SK-N-SH (cell line): Measurements from ENCODE around the gene TRIM67. TPM values are rescaled to one million over a fixed set of nuclear protein-coding genes. Genes with fewer than 3 reads are reported as not detected.

Experiments used
- CTCF ChIA-PET: fragments of 300-600, 350-600 bp; formaldehyde crosslinking; extraction: SDS; loops from one replicate; lab custom pipeline; 2021; lab: Yijun Ruan, JAX
- POLR2A ChIA-PET: fragments of 350-600 bp; sonication (Branson Sonifier 250); formaldehyde crosslinking; extraction: SDS; loops from one replicate; lab custom pipeline; 2020; ENCODE audit warnings: antibody characterized with exemption, inconsistent platforms; lab: Yijun Ruan, JAX
- DNase-seq: peaks from one replicate; pipeline ENCODE4 v3.0.0; 2012
- H2AFZ ChIP-seq: fragments of 200-600 bp; sonication (generic); 2 replicates; pipeline ENCODE4 v1.8.1; 2016; ENCODE audit warnings: antibody characterized with exemption, mild to moderate bottlenecking, low read depth
- H3F3A ChIP-seq: fragments of 200-600 bp; sonication (generic); replicated peaks from 2 replicates; pipeline ENCODE3; 2016; ENCODE audit warnings: antibody characterized with exemption, mild to moderate bottlenecking; ENCODE audit not compliant: insufficient read depth
- H3K27ac ChIP-seq, 2 experiments: fragments of 200-500 bp in 1 of 2; fragments of 200-600 bp in 1 of 2; sonication (Bioruptor generic) in 1 of 2; sonication (generic), shearing (Covaris generic) in 1 of 2; 2 replicates each; pipeline versions ENCODE4 v1.5.1 to v1.6.1; 2014 to 2016; ENCODE audit warnings: low read depth in 2 of 2, inconsistent platforms in 1 of 2, low read length in 1 of 2, mild to moderate bottlenecking in 1 of 2, mixed read lengths in 1 of 2
- H3K27me3 ChIP-seq: fragments of 200-600 bp; sonication (generic), shearing (Covaris generic); 2 replicates; pipeline ENCODE4 v1.6.1; 2016; ENCODE audit warnings: mixed run types; ENCODE audit not compliant: insufficient read depth
- H3K36me3 ChIP-seq, 2 experiments: fragments of 200-500 bp in 1 of 2; fragments of 200-600 bp in 1 of 2; sonication (Bioruptor generic) in 1 of 2; sonication (generic) in 1 of 2; replicated peaks in 1 of 2; 2 replicates each; pipeline versions ENCODE3 to v1.5.1; 2014 to 2016; ENCODE audit warnings: low read length in 1 of 2, mild to moderate bottlenecking in 1 of 2; ENCODE audit not compliant: insufficient read depth in 2 of 2, control insufficient read depth in 1 of 2
- H3K4me1 ChIP-seq, 2 experiments: fragments of 200-500 bp in 1 of 2; fragments of 200-600 bp in 1 of 2; sonication (Bioruptor generic) in 1 of 2; sonication (generic), shearing (Covaris generic) in 1 of 2; 2 replicates each; pipeline versions ENCODE4 v1.5.1 to v1.6.1; 2014 to 2016; ENCODE audit warnings: low read depth in 1 of 2, low read length in 1 of 2, mixed run types in 1 of 2; ENCODE audit not compliant: insufficient read depth in 2 of 2, control insufficient read depth in 1 of 2
- H3K4me2 ChIP-seq: fragments of 200-600 bp; sonication (generic), shearing (Covaris generic); 2 replicates; pipeline ENCODE4 v1.6.1; 2017; ENCODE audit warnings: mixed run types
- H3K4me3 ChIP-seq, 2 experiments: fragments of 200-500 bp in 1 of 2; fragments of 200-600 bp in 1 of 2; sonication (Bioruptor generic) in 1 of 2; sonication (generic), shearing (Covaris generic) in 1 of 2; 2 replicates each; pipeline versions ENCODE4 v1.5.1 to v1.8.1; 2014 to 2016; ENCODE audit warnings: low read depth in 2 of 2, inconsistent platforms in 1 of 2, low read length in 1 of 2, mild to moderate bottlenecking in 1 of 2, mixed read lengths in 1 of 2, moderate library complexity in 1 of 2
- H3K79me2 ChIP-seq: fragments of 200-600 bp; sonication (generic); 2 replicates; pipeline ENCODE4 v1.8.1; 2017; ENCODE audit warnings: mild to moderate bottlenecking; ENCODE audit not compliant: insufficient read depth
- H3K9ac ChIP-seq: fragments of 200-600 bp; sonication (generic); 2 replicates; pipeline ENCODE4 v1.6.1; 2017; ENCODE audit warnings: mixed run types
- H3K9me2 ChIP-seq: fragments of 200-600 bp; sonication (generic); 2 replicates; pipeline ENCODE4 v1.6.1; 2017; ENCODE audit warnings: mixed run types
- H3K9me3 ChIP-seq: fragments of 200-600 bp; sonication (generic); 2 replicates; pipeline ENCODE4 v1.6.1; 2017; ENCODE audit warnings: mixed run types, mild to moderate bottlenecking, moderate library complexity
- H4K20me1 ChIP-seq: fragments of 200-600 bp; sonication (generic); 2 replicates; pipeline ENCODE4 v1.6.1; 2017; ENCODE audit warnings: mild to moderate bottlenecking, mixed run types; ENCODE audit not compliant: insufficient read depth
- CHD2 ChIP-seq: fragments of 150-350 bp; IDR thresholded peaks from 2 replicates; pipeline ENCODE4 v1.6.1; 2018; ENCODE audit warnings: low read length; ENCODE audit not compliant: partially characterized antibody
- EZH2phosphoT487 ChIP-seq: fragments of 200-600 bp; sonication (generic); IDR thresholded peaks from 2 replicates; pipeline ENCODE4 v1.6.1; 2017; ENCODE audit warnings: low read depth, mixed run types, mild to moderate bottlenecking, antibody characterized with exemption, moderate library complexity, borderline replicate concordance
- FOSL2 ChIP-seq: IDR thresholded peaks from 2 replicates; pipeline ENCODE4 v1.4.0; 2012; ENCODE audit warnings: low read depth, mild to moderate bottlenecking, moderate library complexity, borderline replicate concordance
- FOXJ3 ChIP-seq: sonication (generic); formaldehyde crosslinking; IDR thresholded peaks from 2 replicates; pipeline ENCODE4 v1.5.1; 2020; ENCODE audit warnings: mild to moderate bottlenecking, missing genetic modification reagents
- GATA2 ChIP-seq: sonication (generic); formaldehyde crosslinking; IDR thresholded peaks from 2 replicates; pipeline ENCODE4 v1.5.0; 2020; ENCODE audit warnings: mild to moderate bottlenecking, missing genetic modification reagents
- MXI1 ChIP-seq: IDR thresholded peaks from 2 replicates; pipeline ENCODE4 v1.6.1; 2012; ENCODE audit warnings: mild to moderate bottlenecking, low read depth, low read length, improper control_type of control experiment
- NRF1 ChIP-seq: IDR thresholded peaks from 2 replicates; pipeline ENCODE4 v1.6.1; 2012; ENCODE audit warnings: low read depth, mild to moderate bottlenecking, low read length
- POLR2AphosphoS5 ChIP-seq: IDR thresholded peaks from 2 replicates; pipeline ENCODE4 v1.6.1; 2012; ENCODE audit warnings: low read depth, low read length
- RAD21 ChIP-seq: IDR thresholded peaks from 2 replicates; pipeline ENCODE4 v1.6.1; 2012; ENCODE audit warnings: mild to moderate bottlenecking, low read length
- RCOR1 ChIP-seq: fragments of 150-350 bp; IDR thresholded peaks from 2 replicates; pipeline ENCODE4 v1.6.1; 2017; ENCODE audit warnings: antibody characterized with exemption, low read length
- RFX5 ChIP-seq: IDR thresholded peaks from 2 replicates; pipeline ENCODE4 v1.6.1; 2012; ENCODE audit warnings: mild to moderate bottlenecking, improper control_type of control experiment, low read length
- RXRA ChIP-seq: IDR thresholded peaks from 2 replicates; pipeline ENCODE4 v1.4.0; 2012; ENCODE audit warnings: low read depth, mild to moderate bottlenecking, borderline replicate concordance
- TEAD4 ChIP-seq: IDR thresholded peaks from 2 replicates; pipeline ENCODE4 v1.4.0; 2012; ENCODE audit warnings: mild to moderate bottlenecking, borderline replicate concordance; ENCODE audit not compliant: insufficient read depth
- YY1 ChIP-seq: IDR thresholded peaks from 2 replicates; pipeline ENCODE4 v1.4.0; 2012; ENCODE audit warnings: low read depth, mild to moderate bottlenecking
- WGBS: methylation state at CpG from one replicate; pipeline ENCODE4 v1.1.6; 2017; ENCODE audit warnings: low lambda C conversion rate; 5-methylcytosine and 5-hydroxymethylcytosine counted together
- polyA plus RNA-seq, 3 experiments: library from polyadenylated mRNA; depleted of rRNA; stranded (reverse); fragments of >200 nt; gene quantifications; 2 replicates each; pipeline ENCODE4 v1.2.3, GENCODE V29; 2012
- TF ChIP-seq, protein P1 (sequence below): fragments of 200-600 bp; sonication (generic); IDR thresholded peaks from 2 replicates; pipeline ENCODE4 v1.6.1; 2017; ENCODE audit warnings: antibody characterized with exemption, mild to moderate bottlenecking, moderate library complexity
- TF ChIP-seq, protein P2 (sequence below): IDR thresholded peaks from 2 replicates; pipeline ENCODE4; 2012

TRIM67 gene
- polyA plus RNA-seq, 1 of the 3 experiments (the other 2 are of a cell fraction) = not detected

DNA sequence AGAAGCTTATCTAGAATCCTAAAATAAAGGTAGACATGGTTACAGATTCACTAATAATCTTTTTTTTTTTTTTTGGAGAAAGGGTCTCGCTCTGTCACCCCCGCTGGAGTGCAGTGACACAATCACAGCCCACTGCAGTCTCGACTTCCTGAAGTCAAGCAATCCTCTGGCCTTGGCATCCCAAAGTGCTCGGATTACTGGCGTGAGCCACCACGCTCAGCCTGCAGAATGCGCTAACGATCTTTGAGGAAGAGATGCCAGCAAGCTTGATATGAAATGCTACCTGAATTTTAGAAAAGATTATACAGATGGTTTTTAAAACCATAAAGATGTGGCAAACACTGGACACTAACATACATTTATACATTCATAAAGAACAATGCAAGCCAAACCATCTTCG, 75.1 kb downstream of the TRIM67 start:
- ChIA-PET CTCF (interaction anchor here (1.2 kb wide), 1 partner anchor 26 kb away, joined by 3 read pairs; no protein-coding TSS in a partner anchor), POLR2A (no interaction called here)
- H3K4me2 ChIP-seq = no peak overlapping the region
- 96% methylated on average over 9 of the region's 9 CpGs for WGBS
- TF ChIP-seq, protein P1, sequence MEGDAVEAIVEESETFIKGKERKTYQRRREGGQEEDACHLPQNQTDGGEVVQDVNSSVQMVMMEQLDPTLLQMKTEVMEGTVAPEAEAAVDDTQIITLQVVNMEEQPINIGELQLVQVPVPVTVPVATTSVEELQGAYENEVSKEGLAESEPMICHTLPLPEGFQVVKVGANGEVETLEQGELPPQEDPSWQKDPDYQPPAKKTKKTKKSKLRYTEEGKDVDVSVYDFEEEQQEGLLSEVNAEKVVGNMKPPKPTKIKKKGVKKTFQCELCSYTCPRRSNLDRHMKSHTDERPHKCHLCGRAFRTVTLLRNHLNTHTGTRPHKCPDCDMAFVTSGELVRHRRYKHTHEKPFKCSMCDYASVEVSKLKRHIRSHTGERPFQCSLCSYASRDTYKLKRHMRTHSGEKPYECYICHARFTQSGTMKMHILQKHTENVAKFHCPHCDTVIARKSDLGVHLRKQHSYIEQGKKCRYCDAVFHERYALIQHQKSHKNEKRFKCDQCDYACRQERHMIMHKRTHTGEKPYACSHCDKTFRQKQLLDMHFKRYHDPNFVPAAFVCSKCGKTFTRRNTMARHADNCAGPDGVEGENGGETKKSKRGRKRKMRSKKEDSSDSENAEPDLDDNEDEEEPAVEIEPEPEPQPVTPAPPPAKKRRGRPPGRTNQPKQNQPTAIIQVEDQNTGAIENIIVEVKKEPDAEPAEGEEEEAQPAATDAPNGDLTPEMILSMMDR = no peak
- TF ChIP-seq GATA2 (CRISPR knock-in tag) (no peak), RCOR1 (no peak), RFX5 (no peak), NRF1 (no peak), POLR2AphosphoS5 (no peak), FOXJ3 (CRISPR knock-in tag) (no peak)
- peaks cover 38% of the 10 kb centered on the region for H3K79me2 ChIP-seq
- H2AFZ ChIP-seq = no peak overlapping the region
- no peaks in the 10 kb centered on the region for H3F3A ChIP-seq
- peaks cover 12 to 34% of the 10 kb centered on the region in 2 experiments for H3K36me3 ChIP-seq
- H3K27ac ChIP-seq = no peak overlapping the region
- H4K20me1 ChIP-seq = no peaks in the 10 kb centered on the region
- DNase-seq = no peak
- no peaks in the 10 kb centered on the region for H3K27me3 ChIP-seq
- peaks cover 7 to 9% of the 10 kb centered on the region in 2 experiments for H3K4me1 ChIP-seq
- H3K9ac ChIP-seq = no peak overlapping the region
- H3K4me3 ChIP-seq = no peak overlapping the region
- no peaks in the 10 kb centered on the region for H3K9me2 ChIP-seq
- H3K9me3 ChIP-seq = no peaks in the 10 kb centered on the region

DNA sequence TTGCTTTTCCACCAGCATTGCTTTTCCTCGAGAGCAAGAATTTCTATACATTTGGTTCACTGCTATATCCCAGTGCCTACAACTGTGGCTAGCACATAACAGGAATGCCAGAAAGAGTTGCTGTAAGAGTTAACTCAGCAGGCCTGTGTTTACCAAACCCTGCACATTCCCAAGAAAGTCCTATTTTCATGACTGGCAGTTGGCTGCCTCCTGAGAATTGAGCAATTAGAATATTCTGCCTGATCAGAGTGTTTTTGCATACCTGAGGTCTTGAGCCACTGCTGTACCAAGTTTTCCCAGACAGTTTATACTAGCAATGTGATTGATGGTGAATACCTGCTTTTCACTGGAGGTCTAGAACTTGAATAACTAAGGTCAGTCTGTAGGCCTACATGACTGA, 76.4 kb downstream of the TRIM67 start:
- Histone ChIP-seq H3K27me3 (no peaks in the 10 kb centered on the region), H3K9me2 (no peaks in the 10 kb centered on the region), H3K4me3 (no peak overlapping the region), H3K4me1 (peaks cover 13 to 17% of the 10 kb centered on the region in 2 experiments), H3F3A (no peaks in the 10 kb centered on the region), H3K36me3 (peaks cover 12 to 31% of the 10 kb centered on the region in 2 experiments), H3K4me2 (no peak overlapping the region), H3K27ac (no peak overlapping the region), H2AFZ (no peak overlapping the region), H3K9ac (no peak overlapping the region), H4K20me1 (peaks cover under 1% of the 10 kb centered on the region; the same call in 1 of the 2 replicates), H3K79me2 (peaks cover 41% of the 10 kb centered on the region), H3K9me3 (no peaks in the 10 kb centered on the region)
- WGBS = 100% methylated on average over 1 of the region's 1 CpG
- TF ChIP-seq EZH2phosphoT487 (no peak), MXI1 (no peak), YY1 (no peak), RAD21 (no peak), FOSL2 (no peak), CHD2 (no peak), TEAD4 (no peak), RXRA (no peak)
- TF ChIP-seq, protein P2, sequence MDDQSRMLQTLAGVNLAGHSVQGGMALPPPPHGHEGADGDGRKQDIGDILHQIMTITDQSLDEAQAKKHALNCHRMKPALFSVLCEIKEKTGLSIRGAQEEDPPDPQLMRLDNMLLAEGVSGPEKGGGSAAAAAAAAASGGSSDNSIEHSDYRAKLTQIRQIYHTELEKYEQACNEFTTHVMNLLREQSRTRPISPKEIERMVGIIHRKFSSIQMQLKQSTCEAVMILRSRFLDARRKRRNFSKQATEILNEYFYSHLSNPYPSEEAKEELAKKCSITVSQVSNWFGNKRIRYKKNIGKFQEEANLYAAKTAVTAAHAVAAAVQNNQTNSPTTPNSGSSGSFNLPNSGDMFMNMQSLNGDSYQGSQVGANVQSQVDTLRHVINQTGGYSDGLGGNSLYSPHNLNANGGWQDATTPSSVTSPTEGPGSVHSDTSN = no peak
- POLR2A ChIA-PET = no interaction called here
- DNase-seq = no peak
- CTCF ChIA-PET = no interaction called here
